Measurements from ENCODE around the gene RASGEF1B.

RASGEF1B gene

GRCh38 chr4:81499840-81500239 lies 28.1 kb upstream of the RASGEF1B start:
- no peak for TF ChIP-seq CTCF (IDR thresholded peaks at IDR 0.05; ENCODE audit: control insufficient read depth, extremely low read depth, insufficient read depth)
- H3K4me3 ChIP-seq (ENCODE audit: low read depth, low read length) = no peak overlapping the region
- DNase-seq (ENCODE audit: low read depth) = no peak

- TF ChIP-seq CTCF (IDR thresholded peaks at IDR 0.05; ENCODE audit: control insufficient read depth, extremely low read depth, insufficient read depth) = no peak
- no peak for DNase-seq (ENCODE audit: low read depth)
- no peak overlapping the region for H3K4me3 ChIP-seq (ENCODE audit: low read depth, low read length)
These were observed 26.9 kb upstream of the RASGEF1B start for GRCh38 chr4:81498551-81499099.

GRCh38 chr4:81498046-81498445 lies 26.3 kb upstream of the RASGEF1B start:
- no peak overlapping the region for H3K4me3 ChIP-seq (ENCODE audit: low read depth, low read length)
- DNase-seq (ENCODE audit: low read depth) = no peak
- TF ChIP-seq CTCF (IDR thresholded peaks at IDR 0.05; ENCODE audit: control insufficient read depth, extremely low read depth, insufficient read depth) = no peak

- no peak for TF ChIP-seq CTCF (IDR thresholded peaks at IDR 0.05; ENCODE audit: control insufficient read depth, extremely low read depth, insufficient read depth)
- DNase-seq (ENCODE audit: low read depth) = no peak
- H3K4me3 ChIP-seq (ENCODE audit: low read depth, low read length) = no peak overlapping the region
These were observed 23.6 kb upstream of the RASGEF1B start for GRCh38 chr4:81495345-81495744.

- no peak for DNase-seq (ENCODE audit: low read depth)
- no peak overlapping the region for H3K4me3 ChIP-seq (ENCODE audit: low read depth, low read length)
- no peak for TF ChIP-seq CTCF (IDR thresholded peaks at IDR 0.05; ENCODE audit: control insufficient read depth, extremely low read depth, insufficient read depth)
These were observed 22.3 kb upstream of the RASGEF1B start for GRCh38 chr4:81494031-81494431.

- no peak overlapping the region for H3K4me3 ChIP-seq (ENCODE audit: low read depth, low read length)
- DNase-seq (ENCODE audit: low read depth) = no peak
- no peak for TF ChIP-seq CTCF (IDR thresholded peaks at IDR 0.05; ENCODE audit: control insufficient read depth, extremely low read depth, insufficient read depth)
These were observed 21.0 kb upstream of the RASGEF1B start for GRCh38 chr4:81492606-81493230.

GRCh38 chr4:81491943-81492342 lies 20.2 kb upstream of the RASGEF1B start:
- TF ChIP-seq CTCF (IDR thresholded peaks at IDR 0.05; ENCODE audit: control insufficient read depth, extremely low read depth, insufficient read depth) = no peak
- H3K4me3 ChIP-seq (ENCODE audit: low read depth, low read length) = no peak overlapping the region
- no peak for DNase-seq (ENCODE audit: low read depth)
